ENCODE results near the gene CDHR2. TPM values are rescaled to one million over a fixed set of nuclear protein-coding genes. Genes with fewer than 3 reads are reported as not detected.

Gene CDHR2
- total RNA-seq, 1 experiment from 2014 or later, result 0.10 TPM

- no peaks in the 10 kb centered on the region for H3K9me2 ChIP-seq (ENCODE audit: insufficient read depth)
- no peak overlapping the region for H2AFZ ChIP-seq (ENCODE audit: low read depth, low read length, poor library complexity, severe bottlenecking)
- ChIA-PET RAD21 (ENCODE audit: low non-redundant PET in 1 of 2, low total read pairs in 2 of 2, uncharacterized antibody in 2 of 2, unreplicated experiment in 2 of 2) (no interaction called here), CTCF (no interaction called here), POLR2A (no interaction called here)
- no peaks in the 10 kb centered on the region; the same call in 1 of the 2 replicates for H3K79me2 ChIP-seq (ENCODE audit: insufficient read depth, low read length)
- H3K9ac ChIP-seq (ENCODE audit: low read length), result no peak overlapping the region
- intact Hi-C loops (cut with micrococcal nuclease), result no loop called here
- H3K27ac ChIP-seq (ENCODE audit: low read depth, low read length), result no peak overlapping the region
- no peak overlapping the region for H3K4me2 ChIP-seq (ENCODE audit: low read length)
- H3K4me3 ChIP-seq (replicated peaks in 1 of 2; ENCODE audit: low read depth in 1 of 2, low read length in 2 of 2), result no peak overlapping the region
- H4K20me1 ChIP-seq (ENCODE audit: insufficient read depth), result no peaks in the 10 kb centered on the region
- DNase-seq (ENCODE audit: low read depth, low spot score), result no peak
- H3K27me3 ChIP-seq (ENCODE audit: insufficient read depth, low read length), result no peaks in the 10 kb centered on the region
- no peak for ATAC-seq
- no peaks in the 10 kb centered on the region for H3K4me1 ChIP-seq (ENCODE audit: control insufficient read depth in 1 of 2, insufficient read depth in 2 of 2, low read length in 2 of 2)
- TF ChIP-seq ATF3 (IDR thresholded peaks at IDR 0.05) (no peak), EZH2 (IDR thresholded peaks at IDR 0.05) (no peak), SP1 (IDR thresholded peaks at IDR 0.05; ENCODE audit: low read depth) (no peak), SIN3A (IDR thresholded peaks at IDR 0.05; ENCODE audit: low read depth) (no peak), POLR2AphosphoS5 (IDR thresholded peaks at IDR 0.05; ENCODE audit: low read depth, low read length) (no peak), CBX3 (IDR thresholded peaks at IDR 0.05; ENCODE audit: low read depth) (no peak), REST (IDR thresholded peaks at IDR 0.05; ENCODE audit: low read depth) (no peak), ZBTB33 (IDR thresholded peaks at IDR 0.05; ENCODE audit: extremely low read depth, insufficient replicate concordance, low read length) (no peak), ZNF274 (IDR thresholded peaks at IDR 0.05; ENCODE audit: low read depth, low read length) (no peak), ZFX (IDR thresholded peaks at IDR 0.05) (no peak), CTCF (IDR thresholded peaks at IDR 0.05 in 2 of 3, conservative IDR thresholded peaks at IDR 0.05 in 1 of 3; ENCODE audit: borderline replicate concordance in 1 of 3, insufficient read depth in 1 of 3, low read depth in 2 of 3, low read length in 2 of 3) (no peak), YY1 (IDR thresholded peaks at IDR 0.05; ENCODE audit: extremely low read depth, insufficient replicate concordance, low read depth, low read length) (no peak), FOSL1 (IDR thresholded peaks at IDR 0.05; ENCODE audit: low read depth) (no peak)
- H3K9me3 ChIP-seq (ENCODE audit: control insufficient read depth in 1 of 2, insufficient read depth in 1 of 2, low read depth in 1 of 2, low read length in 2 of 2), result peaks cover 0 to 8% of the 10 kb centered on the region in 2 experiments; a peak in 1 of 4 replicates
- H3K36me3 ChIP-seq (ENCODE audit: control insufficient read depth in 1 of 2, insufficient read depth in 2 of 2, low read length in 2 of 2), result peaks cover 5 to 11% of the 10 kb centered on the region in 2 experiments; a peak in 3 of 4 replicates
- BruUV-seq (replicated peaks), result no TSS peak
These were observed 45.4 kb downstream of the CDHR2 start for GRCh38 chr5:176594554-176594953.

Measured in HCT116 (cell line).